NCI-H1417 treated with DMSO at 0.1 percent for 48 hours (cell line): ENCODE results near the gene KSR2.
A peak's percentile ranks its signal among the peaks of the same experiment; 100 is the strongest.
"Not testable (repeated sequence)": the region's sequence is repeated elsewhere in the genome, so short reads cannot be mapped to it uniquely, and the experiment has no call there.

Experiments
- DNase-seq: peaks from one replicate; lab custom pipeline; 2025; lab: John Stamatoyannopoulos, UW

Gene KSR2

GRCh38 chr12:117640511-117640910, 328.3 kb downstream of the KSR2 start:
- no peak for DNase-seq

GRCh38 chr12:117629454-117629853, 339.3 kb downstream of the KSR2 start:
- DNase-seq, result no peak

- DNase-seq, result not testable (repeated sequence)
Observed at GRCh38 chr12:117628711-117629110, 340.1 kb downstream of the KSR2 start.

GRCh38 chr12:117622741-117623140, 346.0 kb downstream of the KSR2 start:
- DNase-seq, result no peak

GRCh38 chr12:117622087-117622486, 346.7 kb downstream of the KSR2 start:
- DNase-seq, result no peak

GRCh38 chr12:117607778-117608177, 361.0 kb downstream of the KSR2 start:
- DNase-seq, result no peak

GRCh38 chr12:117606945-117607344, 361.8 kb downstream of the KSR2 start:
- DNase-seq, result no peak

GRCh38 chr12:117606024-117606423, 362.8 kb downstream of the KSR2 start:
- DNase-seq, result no peak

GRCh38 chr12:117603316-117604113, 365.3 kb downstream of the KSR2 start:
- no peak for DNase-seq

- no peak for DNase-seq
Observed at GRCh38 chr12:117599849-117600248, 368.9 kb downstream of the KSR2 start.

- peak; percentile 63 for DNase-seq
Observed at GRCh38 chr12:117596968-117597367, 371.8 kb downstream of the KSR2 start.

- no peak for DNase-seq
Observed at GRCh38 chr12:117595751-117596150, 373.0 kb downstream of the KSR2 start.

GRCh38 chr12:117594481-117594880, 374.3 kb downstream of the KSR2 start:
- no peak for DNase-seq

- no peak for DNase-seq
Observed at GRCh38 chr12:117593815-117594400, 374.9 kb downstream of the KSR2 start.

- no peak for DNase-seq
Observed at GRCh38 chr12:117592588-117593305, 376.0 kb downstream of the KSR2 start.

GRCh38 chr12:117590999-117591398, 377.8 kb downstream of the KSR2 start:
- no peak for DNase-seq

- no peak for DNase-seq
Observed at GRCh38 chr12:117590386-117590785, 378.4 kb downstream of the KSR2 start.

- no peak for DNase-seq
Observed at GRCh38 chr12:117589021-117589420, 379.8 kb downstream of the KSR2 start.

- DNase-seq, result no peak
Observed at GRCh38 chr12:117587631-117588287, 381.0 kb downstream of the KSR2 start.

GRCh38 chr12:117583677-117584225, 385.0 kb downstream of the KSR2 start:
- no peak for DNase-seq

GRCh38 chr12:117583092-117583491, 385.7 kb downstream of the KSR2 start:
- DNase-seq, result no peak

GRCh38 chr12:117582135-117582784, 386.5 kb downstream of the KSR2 start:
- DNase-seq, result no peak
